Measurements from ENCODE around the gene SLC22A31. TPM values are rescaled to one million over a fixed set of nuclear protein-coding genes. Genes with fewer than 3 reads are reported as not detected.

Gene SLC22A31
- total RNA-seq, 1 donor from 2014 or later = 0.26 TPM

DNA sequence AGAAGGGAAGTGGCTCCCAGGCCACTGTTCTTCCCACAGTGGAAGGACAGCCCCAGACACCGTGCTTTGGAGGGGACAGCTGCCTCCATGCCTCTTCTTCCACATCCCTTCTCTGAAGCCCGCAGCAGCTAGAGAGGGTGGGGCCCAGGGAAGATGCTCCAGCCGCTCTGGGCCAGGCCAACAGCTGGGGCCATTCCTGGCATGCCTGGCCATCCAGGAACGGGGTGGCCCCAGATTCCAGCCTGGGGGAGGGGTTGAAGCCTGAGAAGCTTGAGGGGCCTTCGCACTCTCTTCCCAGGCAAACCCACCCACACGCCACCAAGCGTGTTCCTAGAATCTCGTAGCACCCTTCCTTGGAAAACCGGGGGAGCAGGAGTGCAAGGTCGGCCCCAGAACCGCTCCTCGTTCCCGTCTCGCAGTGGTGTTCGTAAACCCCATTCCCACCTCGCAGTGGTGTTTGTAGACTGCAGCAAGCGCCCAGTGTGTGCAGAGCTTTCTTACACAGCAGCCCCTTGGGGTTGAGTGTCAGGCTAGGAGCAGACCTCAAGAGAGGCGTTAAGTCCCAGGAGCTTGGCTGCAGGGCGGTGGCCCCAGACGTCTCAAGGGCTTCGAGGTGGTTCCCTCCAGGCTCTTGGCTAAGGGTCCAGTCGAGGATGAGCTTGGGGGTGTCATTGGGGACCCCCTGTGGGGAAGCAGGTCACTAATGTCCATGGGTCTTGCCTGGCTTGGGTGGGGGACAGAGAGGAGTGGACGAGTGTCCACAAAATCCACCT, 26.1 kb downstream of the SLC22A31 start:
- Histone ChIP-seq H3K36me3 (ENCODE audit: control insufficient read depth, insufficient read depth, low read length) (no peaks in the 10 kb centered on the region), H3K4me3 (ENCODE audit: low read depth, low read length) (no peak overlapping the region), H3K27me3 (ENCODE audit: control insufficient read depth, insufficient read depth, low read length) (peaks cover 5% of the 10 kb centered on the region)
- no peak for DNase-seq (ENCODE audit: low read depth)
- TF ChIP-seq, protein P1, sequence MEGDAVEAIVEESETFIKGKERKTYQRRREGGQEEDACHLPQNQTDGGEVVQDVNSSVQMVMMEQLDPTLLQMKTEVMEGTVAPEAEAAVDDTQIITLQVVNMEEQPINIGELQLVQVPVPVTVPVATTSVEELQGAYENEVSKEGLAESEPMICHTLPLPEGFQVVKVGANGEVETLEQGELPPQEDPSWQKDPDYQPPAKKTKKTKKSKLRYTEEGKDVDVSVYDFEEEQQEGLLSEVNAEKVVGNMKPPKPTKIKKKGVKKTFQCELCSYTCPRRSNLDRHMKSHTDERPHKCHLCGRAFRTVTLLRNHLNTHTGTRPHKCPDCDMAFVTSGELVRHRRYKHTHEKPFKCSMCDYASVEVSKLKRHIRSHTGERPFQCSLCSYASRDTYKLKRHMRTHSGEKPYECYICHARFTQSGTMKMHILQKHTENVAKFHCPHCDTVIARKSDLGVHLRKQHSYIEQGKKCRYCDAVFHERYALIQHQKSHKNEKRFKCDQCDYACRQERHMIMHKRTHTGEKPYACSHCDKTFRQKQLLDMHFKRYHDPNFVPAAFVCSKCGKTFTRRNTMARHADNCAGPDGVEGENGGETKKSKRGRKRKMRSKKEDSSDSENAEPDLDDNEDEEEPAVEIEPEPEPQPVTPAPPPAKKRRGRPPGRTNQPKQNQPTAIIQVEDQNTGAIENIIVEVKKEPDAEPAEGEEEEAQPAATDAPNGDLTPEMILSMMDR (IDR thresholded peaks at IDR 0.05; ENCODE audit: insufficient read depth, low read length, severe bottlenecking) = no peak
- FAIRE-seq = no peak

GRCh38 chr16:89173174-89173921, 27.0 kb downstream of the SLC22A31 start:
- Histone ChIP-seq H3K27me3 (ENCODE audit: control insufficient read depth, insufficient read depth, low read length) (peaks cover 5% of the 10 kb centered on the region), H3K4me3 (ENCODE audit: low read depth, low read length) (no peak overlapping the region), H3K36me3 (ENCODE audit: control insufficient read depth, insufficient read depth, low read length) (no peaks in the 10 kb centered on the region)
- TF ChIP-seq, protein P1 (IDR thresholded peaks at IDR 0.05; ENCODE audit: insufficient read depth, low read length, severe bottlenecking) = no peak
- no peak for DNase-seq (ENCODE audit: low read depth)
- no peak for FAIRE-seq

GRCh38 chr16:89172528-89173173, 27.7 kb downstream of the SLC22A31 start:
- H3K36me3 ChIP-seq (ENCODE audit: control insufficient read depth, insufficient read depth, low read length) = no peaks in the 10 kb centered on the region
- H3K4me3 ChIP-seq (ENCODE audit: low read depth, low read length) = no peak overlapping the region
- FAIRE-seq (no peak), DNase-seq (ENCODE audit: low read depth) (no peak)
- H3K27me3 ChIP-seq (ENCODE audit: control insufficient read depth, insufficient read depth, low read length) = peaks cover 5% of the 10 kb centered on the region
- TF ChIP-seq, protein P1 (IDR thresholded peaks at IDR 0.05; ENCODE audit: insufficient read depth, low read length, severe bottlenecking) = no peak

GRCh38 chr16:89172171-89172527, 28.2 kb downstream of the SLC22A31 start:
- FAIRE-seq = no peak
- Histone ChIP-seq H3K4me3 (ENCODE audit: low read depth, low read length) (no peak overlapping the region), H3K27me3 (ENCODE audit: control insufficient read depth, insufficient read depth, low read length) (peaks cover 5% of the 10 kb centered on the region), H3K36me3 (ENCODE audit: control insufficient read depth, insufficient read depth, low read length) (no peaks in the 10 kb centered on the region)
- TF ChIP-seq, protein P1 (IDR thresholded peaks at IDR 0.05; ENCODE audit: insufficient read depth, low read length, severe bottlenecking) = no peak
- DNase-seq (ENCODE audit: low read depth) = no peak

DNA sequence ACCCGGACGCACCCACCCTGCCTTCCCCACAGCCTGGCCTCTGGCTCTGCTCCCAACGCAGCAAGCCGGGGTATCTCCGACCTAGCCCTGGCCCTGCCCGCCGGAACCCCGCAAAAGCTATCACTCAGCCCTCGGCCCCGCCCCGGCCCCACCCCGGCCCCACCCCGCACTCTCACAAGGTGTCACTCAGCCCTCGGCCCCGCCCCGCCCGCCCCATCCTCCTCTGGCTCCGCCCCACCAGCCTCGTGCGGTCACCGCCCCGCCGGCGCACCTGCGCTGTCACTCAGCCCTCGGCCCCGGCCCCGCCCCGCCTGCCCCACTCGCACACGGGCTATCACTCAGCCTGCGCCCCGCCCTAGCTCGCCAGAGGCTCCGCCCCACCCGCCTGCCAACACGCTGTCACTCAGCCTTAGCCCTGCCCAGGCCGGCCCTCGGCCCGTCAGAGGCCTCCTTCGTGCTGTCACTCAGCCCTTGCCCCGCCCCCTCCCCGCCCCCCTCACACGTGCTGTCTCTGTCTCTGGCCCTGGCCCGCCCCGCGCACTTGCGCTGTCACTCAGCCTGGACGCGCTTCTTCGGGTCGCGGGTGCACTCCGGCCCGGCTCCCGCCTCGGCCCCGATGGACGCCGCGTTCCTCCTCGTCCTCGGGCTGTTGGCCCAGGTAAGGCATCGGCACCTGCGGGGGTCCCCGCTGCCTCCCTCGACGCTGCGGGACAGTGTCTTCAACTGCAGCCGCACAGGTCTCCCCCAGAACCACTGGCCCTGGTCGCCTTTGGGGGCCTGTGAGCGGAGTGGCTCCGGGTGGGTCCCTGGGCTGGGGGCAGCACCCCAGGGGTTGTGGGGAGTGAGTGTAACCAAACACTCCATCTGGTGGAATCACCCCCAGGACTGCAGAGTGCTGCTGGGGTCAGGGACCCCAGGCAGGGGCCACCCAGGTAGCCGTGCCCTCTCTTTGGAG, 28.8 kb downstream of the SLC22A31 start, which contains the start of gene CDH15:
Gene CDH15, plus strand, starts transcription at position 533 of the 955 bp plus-strand sequence. Its CDS starts 84 bp downstream, at position 617.
- Histone ChIP-seq H3K4me3 (ENCODE audit: low read depth, low read length) (peak within 1 kb of the TSS; percentile 20), H3K36me3 (ENCODE audit: control insufficient read depth, insufficient read depth, low read length) (no peaks in the 10 kb centered on the region), H3K27me3 (ENCODE audit: control insufficient read depth, insufficient read depth, low read length) (peaks cover 5% of the 10 kb centered on the region)
- DNase-seq (ENCODE audit: low read depth) (peak; percentile 87), FAIRE-seq (no peak)
- TF ChIP-seq, protein P1 (IDR thresholded peaks at IDR 0.05; ENCODE audit: insufficient read depth, low read length, severe bottlenecking) = no peak
